ENCODE measurements around the gene GARNL3. TPM values are rescaled to one million over a fixed set of nuclear protein-coding genes. Genes with fewer than 3 reads are reported as not detected.

Gene GARNL3
- total and polyA plus RNA-seq, 12 donors = 12.2 to 43.2 (median 28.6) TPM

- Histone ChIP-seq H3K36me3 (replicated peaks in 1 of 2) (peaks cover 0 to 25% of the 10 kb centered on the region in 2 donors), H3K4me3 (no peak overlapping the region), H3K27ac (no peak overlapping the region), H3K9me3 (replicated peaks in 1 of 3) (no peaks in the 10 kb centered on the region), H3K4me1 (replicated peaks in 1 of 2) (peaks cover 11 to 23% of the 10 kb centered on the region in 2 donors), H3K27me3 (no peaks in the 10 kb centered on the region)
- intact Hi-C loops (cut with DNase I) = no loop called here
- no peak for DNase-seq
- WGBS, 4 donors = 90 to 98% (median 95%) methylated on average over 3 of the region's 3 CpGs
- TF ChIP-seq, protein P1, sequence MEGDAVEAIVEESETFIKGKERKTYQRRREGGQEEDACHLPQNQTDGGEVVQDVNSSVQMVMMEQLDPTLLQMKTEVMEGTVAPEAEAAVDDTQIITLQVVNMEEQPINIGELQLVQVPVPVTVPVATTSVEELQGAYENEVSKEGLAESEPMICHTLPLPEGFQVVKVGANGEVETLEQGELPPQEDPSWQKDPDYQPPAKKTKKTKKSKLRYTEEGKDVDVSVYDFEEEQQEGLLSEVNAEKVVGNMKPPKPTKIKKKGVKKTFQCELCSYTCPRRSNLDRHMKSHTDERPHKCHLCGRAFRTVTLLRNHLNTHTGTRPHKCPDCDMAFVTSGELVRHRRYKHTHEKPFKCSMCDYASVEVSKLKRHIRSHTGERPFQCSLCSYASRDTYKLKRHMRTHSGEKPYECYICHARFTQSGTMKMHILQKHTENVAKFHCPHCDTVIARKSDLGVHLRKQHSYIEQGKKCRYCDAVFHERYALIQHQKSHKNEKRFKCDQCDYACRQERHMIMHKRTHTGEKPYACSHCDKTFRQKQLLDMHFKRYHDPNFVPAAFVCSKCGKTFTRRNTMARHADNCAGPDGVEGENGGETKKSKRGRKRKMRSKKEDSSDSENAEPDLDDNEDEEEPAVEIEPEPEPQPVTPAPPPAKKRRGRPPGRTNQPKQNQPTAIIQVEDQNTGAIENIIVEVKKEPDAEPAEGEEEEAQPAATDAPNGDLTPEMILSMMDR (IDR thresholded peaks at IDR 0.05) = no peak
- TF ChIP-seq POLR2A (IDR thresholded peaks at IDR 0.05) = no peak
Observed at GRCh38 chr9:127428348-127428747, 163.8 kb downstream of the GARNL3 start.

DNA sequence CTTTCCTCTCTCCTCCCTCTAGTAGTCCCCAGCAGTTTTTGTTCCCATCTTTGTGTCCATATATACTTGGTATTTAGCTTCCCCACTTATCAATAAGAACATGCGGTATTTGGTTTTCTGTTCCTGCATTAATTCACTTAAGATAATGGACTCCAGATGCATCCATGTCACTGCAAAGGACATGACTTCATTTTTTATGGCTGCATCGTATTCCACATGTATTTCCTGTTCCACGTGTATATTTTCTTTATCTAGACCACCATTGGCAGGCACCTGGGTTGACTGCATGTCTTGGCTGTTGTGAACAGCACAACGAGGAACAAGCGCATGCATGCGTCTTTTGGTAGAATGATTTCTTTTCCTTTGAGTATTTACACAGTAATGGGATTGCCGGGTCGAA lies 165.8 kb downstream of the GARNL3 start:
- 93 to 96% (median 95%) methylated on average over 8 of the region's 8 CpGs for WGBS, 4 donors
- Histone ChIP-seq H3K36me3 (replicated peaks in 1 of 2) (peaks cover 0 to 45% of the 10 kb centered on the region in 2 donors), H3K27me3 (no peaks in the 10 kb centered on the region), H3K4me1 (replicated peaks in 1 of 2) (peaks cover 4 to 15% of the 10 kb centered on the region in 2 donors), H3K9me3 (replicated peaks in 1 of 3) (no peaks in the 10 kb centered on the region), H3K27ac (no peak overlapping the region), H3K4me3 (no peak overlapping the region)
- TF ChIP-seq POLR2A (IDR thresholded peaks at IDR 0.05) = no peak
- TF ChIP-seq, protein P1 (IDR thresholded peaks at IDR 0.05) = no peak
- intact Hi-C loops (cut with DNase I) = no loop called here
- no peak for DNase-seq

- Histone ChIP-seq H3K36me3 (replicated peaks in 1 of 2) (peaks cover 0 to 91% of the 10 kb centered on the region in 2 donors), H3K27ac (no peak overlapping the region), H3K27me3 (no peaks in the 10 kb centered on the region), H3K9me3 (replicated peaks in 1 of 3) (no peaks in the 10 kb centered on the region), H3K4me3 (no peak overlapping the region), H3K4me1 (replicated peaks in 1 of 2) (no peaks in the 10 kb centered on the region)
- no peak for TF ChIP-seq POLR2A (IDR thresholded peaks at IDR 0.05)
- DNase-seq = no peak
- intact Hi-C loops (cut with DNase I) = no loop called here
- WGBS, 4 donors = 81 to 91% (median 91%) methylated on average over 12 of the region's 12 CpGs
Observed at GRCh38 chr9:127437497-127438264, 173.1 kb downstream of the GARNL3 start.

GRCh38 chr9:127438394-127438793 lies 173.8 kb downstream of the GARNL3 start:
- H3K27me3 ChIP-seq = no peaks in the 10 kb centered on the region
- H3K4me1 ChIP-seq (replicated peaks in 1 of 2) = no peaks in the 10 kb centered on the region
- H3K4me3 ChIP-seq = no peak overlapping the region
- DNase-seq = no peak
- peaks cover 0 to 89% of the 10 kb centered on the region in 2 donors for H3K36me3 ChIP-seq (replicated peaks in 1 of 2)
- intact Hi-C loops (cut with DNase I) = no loop called here
- no peak overlapping the region for H3K27ac ChIP-seq
- TF ChIP-seq, protein P1 (IDR thresholded peaks at IDR 0.05) = no peak
- no peak for TF ChIP-seq POLR2A (IDR thresholded peaks at IDR 0.05)
- WGBS, 4 donors = 94 to 96% (median 95%) methylated on average over 9 of the region's 9 CpGs
- no peaks in the 10 kb centered on the region for H3K9me3 ChIP-seq (replicated peaks in 1 of 3)

Other genes starting within 250 kb of the GARNL3 start
- gene ANGPTL2, start 142.1 kb upstream of the GARNL3 start, total RNA-seq = 10 to 100 TPM in 7 of 9 donors, 1 to 10 TPM in 2; 3.0 to 32.6 (median 12.2) TPM
- 10 to 100 TPM in 1 of 3 donors, 1 to 10 TPM in 2; 5.6 to 10.3 (median 8.4) TPM for gene ANGPTL2, start 142.1 kb upstream of the GARNL3 start, polyA plus RNA-seq
- 100 to 1,000 TPM in 1 of 9 donors, 10 to 100 TPM in 8; 35.2 to 121 (median 67.6) TPM for gene SLC2A8, start 132.4 kb downstream of the GARNL3 start, total RNA-seq
- 10 to 100 TPM; 17.1 to 66.6 (median 54.1) TPM for gene SLC2A8, start 132.4 kb downstream of the GARNL3 start, polyA plus RNA-seq
- gene ZNF79, start 159.6 kb downstream of the GARNL3 start, total RNA-seq = 10 to 100 TPM in 7 of 9 donors, 1 to 10 TPM in 2; 7.8 to 16.5 (median 11.3) TPM
- 1 to 10 TPM; 5.5 to 7.5 (median 6.8) TPM for gene ZNF79, start 159.6 kb downstream of the GARNL3 start, polyA plus RNA-seq
- 1,000 to 10,000 TPM in 7 of 9 donors, 100 to 1,000 TPM in 2; 879 to 2,396 (median 1,437) TPM for gene RPL12, start 186.6 kb downstream of the GARNL3 start, total RNA-seq
- 1,000 to 10,000 TPM; 1,610 to 4,212 (median 2,925) TPM for gene RPL12, start 186.6 kb downstream of the GARNL3 start, polyA plus RNA-seq
- gene LRSAM1, start 186.7 kb downstream of the GARNL3 start, total RNA-seq = 10 to 100 TPM in 8 of 9 donors, 1 to 10 TPM in 1; 8.8 to 31.0 (median 29.3) TPM
- gene LRSAM1, start 186.7 kb downstream of the GARNL3 start, polyA plus RNA-seq = 10 to 100 TPM in 2 of 3 donors, 1 to 10 TPM in 1; 6.8 to 74.8 (median 36.8) TPM